HG02970 (cell line): ENCODE data around the gene XYLT1.

Experiments
- ATAC-seq: cut with Tn5 transposase; IDR thresholded peaks from one replicate; pipeline ENCODE4 v1.9.1; 2021; ENCODE audit warnings: mild to moderate bottlenecking, moderate library complexity, moderate number of reproducible peaks; ENCODE audit not compliant: unreplicated experiment, low FRiP score

Gene XYLT1

DNA sequence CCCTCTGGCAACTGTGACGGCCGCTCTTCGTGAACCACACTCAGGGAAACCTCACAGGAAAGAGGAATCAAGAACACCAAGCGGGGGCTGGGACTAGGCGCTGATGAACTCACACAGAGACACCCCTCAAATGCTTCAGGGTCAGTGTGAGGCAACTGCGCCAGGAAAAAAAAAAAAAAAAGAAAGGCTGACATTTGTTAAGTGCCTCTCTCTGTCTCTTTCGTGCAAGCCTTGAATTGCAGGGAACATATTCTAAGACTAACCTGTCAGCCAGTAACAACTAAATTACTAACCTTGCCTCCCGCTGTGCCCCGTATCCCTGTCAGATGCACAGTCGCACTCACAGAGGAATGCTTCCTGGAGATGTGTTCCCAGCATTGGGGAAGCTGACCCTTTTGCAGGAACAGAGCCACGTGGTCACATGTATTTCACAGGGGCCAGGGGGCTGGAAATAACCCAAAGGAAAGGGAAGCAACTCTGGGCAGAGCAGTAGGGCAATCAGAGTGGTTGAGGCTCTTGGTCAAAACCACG, 247.8 kb downstream of the XYLT1 start:
- ATAC-seq, result no peak

DNA sequence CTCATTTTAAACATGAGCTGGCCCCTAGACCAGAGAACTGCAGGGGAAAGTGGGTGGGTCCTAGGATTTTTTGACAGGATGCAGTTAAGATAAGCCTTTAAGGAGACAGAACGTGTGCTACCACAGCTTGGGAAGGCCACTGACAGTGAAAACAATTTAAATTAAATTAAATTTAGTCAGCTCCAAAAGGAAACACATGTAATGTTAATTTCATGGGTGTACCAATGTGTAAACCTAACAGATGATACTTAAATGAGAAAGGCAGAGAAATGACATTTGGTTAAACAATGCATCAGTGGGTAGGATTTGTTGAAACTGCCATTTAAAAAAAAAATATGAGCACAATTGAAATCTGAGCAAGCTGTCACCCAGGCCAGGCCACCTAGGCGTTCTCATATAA, 250.8 kb downstream of the XYLT1 start:
- no peak for ATAC-seq

DNA sequence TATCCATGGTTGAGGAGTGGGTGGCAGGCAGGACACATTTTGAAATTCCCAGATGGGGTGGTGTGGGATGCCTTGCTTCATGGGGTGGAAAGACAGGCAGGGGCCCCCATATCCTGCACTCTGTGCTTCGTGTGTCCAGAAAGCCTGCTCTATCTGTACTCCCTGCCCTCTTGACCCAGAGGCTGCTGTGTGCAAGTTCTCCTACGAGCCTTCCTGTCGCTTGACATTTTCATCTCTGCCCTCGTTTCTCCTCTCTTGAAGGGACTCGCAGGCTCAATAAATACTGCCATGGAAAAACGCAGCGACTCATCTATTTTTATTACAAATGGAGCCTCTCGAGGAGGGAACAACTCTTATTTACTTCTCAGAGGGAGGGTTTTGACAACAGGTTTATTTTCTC, 254.8 kb downstream of the XYLT1 start:
- ATAC-seq, result no peak

DNA sequence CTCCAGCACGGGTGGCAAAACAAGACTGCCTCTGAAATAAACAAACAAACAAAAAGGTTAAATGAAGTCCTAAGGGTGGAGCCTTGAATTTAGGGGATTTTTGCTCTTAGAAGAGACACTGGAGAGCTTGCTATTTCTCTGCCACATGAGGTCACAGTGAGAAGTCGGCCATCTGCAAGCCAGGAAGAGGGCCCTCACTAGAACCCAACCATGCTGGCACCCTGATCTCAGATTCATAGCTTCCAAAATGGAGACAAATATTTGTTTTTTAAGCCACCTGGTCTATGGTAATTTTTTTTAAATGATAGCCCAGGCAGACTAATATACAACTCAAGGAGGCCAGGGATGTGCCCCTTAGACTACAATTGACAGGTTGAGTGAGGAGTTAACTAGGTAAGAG, 255.5 kb downstream of the XYLT1 start:
- no peak for ATAC-seq

DNA sequence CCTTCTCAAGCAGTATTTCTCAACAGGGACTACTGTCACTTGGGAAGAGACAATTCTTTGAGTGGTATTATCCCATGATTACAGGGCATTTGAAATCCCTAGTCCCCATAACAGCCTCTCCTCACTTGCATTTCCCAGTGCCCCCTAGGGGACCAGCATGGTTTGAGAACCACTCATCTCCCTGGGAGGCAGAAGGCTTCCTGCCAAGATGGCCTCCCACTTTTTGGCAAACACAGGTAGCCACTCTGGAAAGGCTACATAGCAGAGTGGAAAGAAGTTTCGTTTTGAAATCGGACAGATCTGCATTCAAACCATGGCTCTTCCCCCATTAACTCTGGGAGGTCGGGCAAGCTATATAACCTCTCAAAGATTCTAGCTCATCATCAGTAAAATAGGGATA, 256.8 kb downstream of the XYLT1 start:
- no peak for ATAC-seq

DNA sequence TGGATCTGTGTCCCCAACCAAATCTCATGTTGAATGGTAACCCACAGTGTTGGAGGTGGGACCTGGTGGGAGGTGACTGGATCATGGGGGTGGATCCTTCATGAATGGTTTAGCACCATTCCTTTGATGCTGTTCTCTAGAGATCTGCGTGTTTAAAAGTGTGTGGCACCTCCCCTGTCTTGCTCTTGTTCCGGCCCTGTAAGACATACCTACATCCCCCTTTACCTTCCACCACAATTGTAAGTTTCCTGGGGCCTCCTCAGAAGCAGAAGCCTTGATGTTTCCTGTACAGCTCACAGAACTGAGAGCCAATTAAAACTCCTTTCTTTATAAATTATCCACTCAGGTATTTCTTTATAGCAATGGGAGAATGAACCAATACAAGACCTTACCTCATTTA, 257.7 kb downstream of the XYLT1 start:
- no peak for ATAC-seq

DNA sequence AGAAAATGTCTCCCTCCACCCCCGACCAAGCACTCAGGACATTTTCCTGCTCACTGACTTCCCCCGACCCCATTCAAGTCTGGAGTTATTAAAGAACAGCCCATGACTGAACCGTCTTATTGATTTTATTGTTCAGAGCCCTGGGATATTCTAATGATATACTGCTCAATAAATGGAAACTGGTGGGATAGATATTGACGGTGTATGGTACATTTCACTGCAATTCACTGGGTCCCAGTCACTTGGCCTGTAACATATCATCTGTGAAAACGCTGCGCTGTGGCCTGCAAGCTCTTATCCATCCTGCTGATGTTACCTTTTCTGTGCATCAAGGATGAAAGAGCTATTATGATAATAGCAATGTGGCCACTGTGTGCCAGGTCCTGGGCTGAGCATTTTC, 258.2 kb downstream of the XYLT1 start:
- ATAC-seq, result no peak

DNA sequence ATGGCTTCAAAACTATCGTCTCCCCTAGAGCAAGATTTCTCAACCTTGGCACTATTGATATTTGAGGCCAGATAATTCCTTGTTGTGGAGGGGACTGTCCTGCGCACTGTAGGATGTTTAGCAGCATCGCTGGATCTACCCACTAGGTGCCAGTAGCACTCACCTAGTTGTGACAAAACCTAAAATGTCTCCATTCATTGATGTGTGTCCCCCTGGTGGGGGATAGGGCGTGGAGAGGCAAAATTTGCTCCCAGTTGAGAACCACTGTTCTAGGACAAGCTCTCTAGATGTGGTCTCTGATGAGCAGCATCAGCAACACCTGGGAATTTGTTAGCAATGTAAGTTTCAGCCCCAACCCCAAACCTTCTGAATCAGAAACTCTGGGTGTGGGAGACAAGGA, 259.0 kb downstream of the XYLT1 start:
- ATAC-seq, result no peak

DNA sequence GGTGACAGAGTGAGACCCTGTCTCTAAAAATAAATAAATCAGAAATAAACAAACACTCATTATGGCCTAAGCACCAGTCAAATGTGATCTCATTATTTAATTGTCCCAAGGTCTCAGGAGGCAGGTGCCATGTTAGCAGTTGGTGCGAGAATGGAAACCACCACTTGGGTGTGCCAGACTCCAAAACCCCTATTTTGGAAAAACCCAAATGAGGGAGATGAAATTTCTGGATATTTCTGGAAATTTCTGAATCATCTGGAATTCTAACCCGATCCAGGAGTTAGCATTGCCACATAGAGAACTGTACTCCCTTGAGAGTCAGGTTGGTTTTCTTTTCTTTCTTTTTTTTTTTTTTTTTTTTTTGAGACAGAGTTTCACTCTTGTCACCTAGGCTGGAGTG, 264.0 kb downstream of the XYLT1 start:
- ATAC-seq, result no peak

DNA sequence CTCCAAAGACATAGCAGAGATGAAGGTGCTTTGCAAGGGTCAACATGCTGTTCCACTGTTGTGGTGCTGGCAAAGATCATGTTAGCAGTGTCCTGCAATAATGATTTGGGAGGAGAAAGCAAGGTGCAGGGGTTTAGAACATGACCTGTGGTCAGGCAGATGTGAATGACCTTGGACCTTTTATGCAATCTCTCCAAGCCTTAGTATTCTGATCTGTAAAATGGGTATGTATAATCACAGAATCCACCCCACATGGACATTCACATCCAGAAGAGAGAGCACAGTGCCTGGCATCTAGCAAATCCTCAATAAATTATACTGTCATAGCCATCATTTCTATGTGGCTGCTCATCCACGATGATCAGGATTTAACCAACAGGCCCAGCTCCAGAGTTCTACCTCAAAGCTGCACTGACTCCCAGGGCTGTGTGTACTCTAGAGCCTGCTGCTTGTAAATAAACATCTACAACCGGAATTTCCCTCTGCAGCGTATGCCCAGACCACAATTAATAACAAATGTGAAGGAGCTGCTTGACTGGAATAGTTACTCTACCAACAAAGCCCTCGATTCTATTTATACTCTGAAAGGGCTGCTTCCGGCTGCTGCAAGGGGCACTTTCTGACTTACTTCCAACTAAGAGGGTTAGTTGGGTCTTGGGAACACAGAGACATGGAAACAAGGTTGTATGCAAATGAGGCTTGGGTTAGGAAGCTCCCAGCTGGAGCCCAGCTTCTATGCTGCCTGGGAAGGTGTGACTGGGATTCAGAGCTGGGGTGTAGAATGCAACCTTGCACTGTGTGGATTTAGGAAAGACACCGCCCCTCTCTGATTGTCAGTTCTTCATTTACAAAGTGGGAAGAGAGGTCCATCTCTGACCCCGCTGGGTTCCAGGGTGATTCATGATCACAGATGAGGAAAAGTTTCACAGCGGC, 265.2 kb downstream of the XYLT1 start:
- ATAC-seq, result no peak

DNA sequence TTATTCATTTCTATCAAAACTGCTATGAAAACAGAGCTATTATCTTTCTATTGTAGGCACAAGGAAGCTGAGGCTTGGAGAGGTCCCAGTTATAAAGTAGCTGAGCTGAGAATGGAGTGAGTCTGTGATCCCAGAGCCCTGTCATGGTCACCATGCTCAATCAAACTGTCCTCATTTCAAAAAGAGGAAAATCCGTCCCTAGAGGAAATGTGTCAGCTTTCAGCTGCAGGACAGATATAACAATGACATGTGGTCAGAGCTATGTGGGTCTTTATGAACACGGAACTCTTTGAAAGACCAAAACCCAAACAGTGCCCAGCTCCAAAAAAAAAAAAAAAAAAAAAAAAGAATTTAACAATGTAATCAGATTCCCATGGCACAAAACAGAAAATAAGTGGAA, 266.1 kb downstream of the XYLT1 start:
- ATAC-seq, result no peak

DNA sequence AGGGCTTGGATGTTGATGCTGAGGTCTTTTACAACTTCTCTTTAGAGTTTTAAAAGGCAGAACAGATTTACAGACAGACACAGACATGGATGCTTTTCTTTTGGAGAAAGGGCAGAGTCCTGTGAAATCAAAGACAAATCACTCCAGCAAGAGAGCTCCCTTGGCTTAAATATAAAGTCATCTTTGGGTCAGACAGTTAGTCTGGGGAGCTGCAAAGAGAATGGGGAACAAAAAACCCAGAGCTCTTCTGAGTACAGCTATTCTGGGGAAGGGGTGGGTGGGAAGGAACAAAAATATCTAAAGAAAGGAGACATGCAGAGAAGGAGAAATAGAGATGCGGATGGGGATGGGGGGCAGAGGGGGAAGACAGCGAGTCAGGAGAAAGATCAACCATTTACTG, 266.6 kb downstream of the XYLT1 start:
- no peak for ATAC-seq

DNA sequence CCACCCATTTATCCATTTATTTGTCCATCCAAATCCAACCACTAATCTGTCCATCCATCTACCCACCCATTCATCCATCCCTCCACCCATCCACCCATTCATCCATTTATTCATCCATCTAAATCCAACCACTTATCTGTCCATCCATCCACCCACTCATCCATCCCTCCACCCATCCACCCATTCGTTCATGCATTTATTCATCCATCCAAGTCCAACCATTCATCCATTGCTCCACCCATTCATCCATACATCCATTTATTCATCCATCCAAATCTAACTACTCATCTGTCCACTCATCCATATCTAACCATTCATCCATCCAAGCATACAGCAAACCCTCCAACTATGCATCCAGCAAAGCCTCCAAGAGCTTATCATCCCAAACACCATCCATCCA, 267.3 kb downstream of the XYLT1 start:
- ATAC-seq, result no peak

DNA sequence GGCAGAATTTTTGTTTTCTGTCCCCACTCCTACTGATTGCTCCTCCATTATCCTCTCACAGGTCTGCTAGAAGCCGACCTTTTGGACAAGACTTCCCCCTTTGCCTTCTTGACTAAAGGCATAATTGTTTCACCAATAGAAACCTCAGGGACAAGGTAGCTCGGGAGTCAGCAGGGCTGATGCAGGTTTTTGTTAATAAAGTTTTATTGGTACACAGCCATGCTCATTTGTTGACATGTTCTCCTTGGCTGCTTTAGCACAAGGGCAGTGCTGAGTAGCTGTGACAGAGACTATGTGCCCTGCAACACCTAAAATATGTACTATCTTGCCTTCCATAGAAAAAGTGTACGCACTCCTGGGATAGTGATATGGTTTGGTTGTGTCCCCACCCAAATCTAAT, 271.6 kb downstream of the XYLT1 start:
- ATAC-seq, result no peak

DNA sequence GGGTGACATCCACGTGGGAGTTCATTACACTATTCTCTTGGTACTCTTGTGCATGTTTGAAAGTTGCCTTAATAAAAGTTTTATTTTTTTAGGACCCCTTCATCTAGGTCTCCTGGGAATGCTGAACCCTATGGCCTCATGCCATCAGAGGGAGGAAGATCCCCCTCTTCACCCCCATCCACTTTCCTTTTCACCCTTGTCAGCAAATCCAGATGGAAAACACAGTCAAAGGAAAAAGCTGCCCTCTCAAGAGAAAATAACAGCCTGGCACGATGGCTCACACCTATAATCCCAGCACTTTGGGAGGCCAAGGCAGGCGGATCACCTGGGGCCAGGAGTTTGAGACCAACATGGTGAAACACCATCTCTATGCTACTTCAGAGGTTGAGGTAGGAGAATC, 274.2 kb downstream of the XYLT1 start:
- ATAC-seq, result no peak

DNA sequence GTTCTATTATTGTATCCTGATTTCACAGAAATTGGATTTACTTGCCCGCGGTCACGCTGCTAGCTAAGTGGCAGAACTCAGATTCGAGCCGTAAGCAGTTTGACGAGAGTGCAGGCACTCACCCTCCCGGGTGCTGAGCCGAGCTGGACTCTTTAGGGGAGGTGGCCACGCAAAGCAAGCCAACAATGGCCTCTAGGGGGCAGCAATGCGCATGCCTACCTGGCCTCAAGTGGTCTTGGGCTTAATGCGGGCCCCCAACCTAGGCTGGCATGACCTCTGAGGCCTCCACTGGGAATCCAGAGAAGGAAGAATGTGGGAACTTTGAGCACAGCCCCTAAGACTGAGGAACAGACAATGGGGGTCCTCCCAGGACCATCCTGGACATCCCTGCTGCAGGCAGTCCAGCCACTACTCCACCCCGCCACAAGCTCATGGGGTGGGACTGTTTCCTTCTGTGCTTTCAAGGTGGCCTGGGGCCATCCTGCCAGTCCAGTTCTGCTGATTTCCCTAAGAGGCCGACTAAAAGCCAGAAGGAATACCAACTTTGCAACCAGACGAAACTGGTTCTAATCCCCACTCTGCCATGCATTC, 276.5 kb downstream of the XYLT1 start:
- no peak for ATAC-seq

DNA sequence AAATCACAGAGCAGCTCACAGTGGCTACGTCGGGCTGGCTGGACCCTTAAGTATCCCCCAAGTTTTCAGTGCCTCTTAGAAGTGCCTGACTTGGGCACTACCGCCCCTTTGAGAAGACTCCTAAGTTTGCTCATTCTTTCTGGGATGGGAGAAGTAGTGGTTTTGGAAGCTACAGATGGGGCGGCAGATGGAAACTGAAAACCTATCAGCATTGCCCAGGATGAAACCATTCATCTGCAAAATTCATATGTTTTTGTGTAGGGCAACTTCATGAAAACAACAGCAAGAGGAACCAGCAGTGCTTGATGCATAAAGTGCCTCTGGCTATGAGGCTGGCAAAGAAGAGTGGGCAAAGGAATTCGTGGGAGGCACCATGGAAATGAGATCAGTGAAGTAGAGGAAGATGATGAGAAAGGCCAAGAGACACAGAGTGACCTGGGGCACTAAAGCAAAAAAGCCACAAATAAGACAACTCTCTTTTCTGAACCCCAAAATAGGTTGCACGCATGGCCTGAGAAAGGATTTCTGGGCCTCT, 277.1 kb downstream of the XYLT1 start:
- ATAC-seq, result no peak

DNA sequence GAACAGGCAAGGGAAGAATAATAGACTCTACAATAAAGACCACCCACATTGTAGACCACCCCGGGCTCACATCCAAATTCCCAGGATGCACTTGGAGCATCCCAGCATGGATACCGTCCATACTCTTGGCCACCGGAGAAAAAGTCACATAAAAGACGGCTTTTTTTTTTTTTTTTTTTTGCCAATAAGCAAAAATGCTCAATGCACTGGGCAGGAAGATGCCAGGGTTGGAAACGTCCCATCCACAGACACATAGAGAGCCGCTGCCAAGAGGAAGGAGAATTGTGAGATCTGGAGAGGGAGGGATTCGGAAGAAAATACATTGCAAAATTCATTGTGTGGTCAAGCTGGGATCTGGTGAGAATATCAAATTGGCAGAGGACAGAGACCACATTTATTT, 286.7 kb downstream of the XYLT1 start:
- no peak for ATAC-seq

DNA sequence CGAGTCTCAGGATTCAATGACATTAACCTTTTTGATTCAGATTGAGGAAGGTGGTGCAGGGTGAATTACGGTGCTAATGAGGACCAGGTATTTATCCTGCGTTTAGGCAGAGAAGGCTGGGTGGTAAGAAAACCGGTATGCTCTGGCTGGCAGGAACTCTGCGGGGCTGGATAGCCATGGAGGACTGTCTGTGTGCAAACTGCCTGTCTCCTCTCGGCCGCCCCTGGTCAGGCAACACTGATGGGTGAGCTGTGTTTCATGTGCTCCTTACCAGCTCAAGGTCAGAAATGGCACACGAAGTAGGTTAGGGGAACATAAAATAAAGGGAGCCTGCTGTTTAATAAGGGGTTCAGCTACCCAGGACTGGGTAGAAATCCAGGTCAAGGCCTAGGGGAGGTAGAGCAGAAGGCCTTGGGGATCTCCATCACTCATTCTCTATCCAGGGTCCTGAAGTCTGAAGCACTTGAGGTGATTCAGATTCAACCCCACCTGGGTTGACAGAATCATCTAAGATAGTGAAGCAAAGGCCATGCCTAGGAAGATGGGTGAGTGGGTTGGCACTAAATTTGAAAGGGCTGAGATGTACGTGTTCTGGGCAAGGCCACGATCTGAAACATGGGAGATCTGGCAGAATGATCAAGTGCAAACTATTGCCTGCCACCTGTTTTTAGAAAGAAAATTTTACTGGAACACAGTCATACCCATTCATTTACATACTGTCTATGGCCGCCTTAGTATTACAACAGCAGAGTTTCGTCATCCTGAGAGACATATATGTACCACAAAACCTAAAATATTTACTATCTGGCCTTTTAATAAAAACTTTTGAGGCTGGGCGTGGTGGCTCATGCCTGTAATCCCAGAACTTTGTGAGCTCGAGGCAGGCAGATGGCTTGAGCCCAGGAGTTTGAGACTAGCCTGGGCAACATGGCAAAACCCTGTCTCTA, 292.5 kb downstream of the XYLT1 start:
- no peak for ATAC-seq

DNA sequence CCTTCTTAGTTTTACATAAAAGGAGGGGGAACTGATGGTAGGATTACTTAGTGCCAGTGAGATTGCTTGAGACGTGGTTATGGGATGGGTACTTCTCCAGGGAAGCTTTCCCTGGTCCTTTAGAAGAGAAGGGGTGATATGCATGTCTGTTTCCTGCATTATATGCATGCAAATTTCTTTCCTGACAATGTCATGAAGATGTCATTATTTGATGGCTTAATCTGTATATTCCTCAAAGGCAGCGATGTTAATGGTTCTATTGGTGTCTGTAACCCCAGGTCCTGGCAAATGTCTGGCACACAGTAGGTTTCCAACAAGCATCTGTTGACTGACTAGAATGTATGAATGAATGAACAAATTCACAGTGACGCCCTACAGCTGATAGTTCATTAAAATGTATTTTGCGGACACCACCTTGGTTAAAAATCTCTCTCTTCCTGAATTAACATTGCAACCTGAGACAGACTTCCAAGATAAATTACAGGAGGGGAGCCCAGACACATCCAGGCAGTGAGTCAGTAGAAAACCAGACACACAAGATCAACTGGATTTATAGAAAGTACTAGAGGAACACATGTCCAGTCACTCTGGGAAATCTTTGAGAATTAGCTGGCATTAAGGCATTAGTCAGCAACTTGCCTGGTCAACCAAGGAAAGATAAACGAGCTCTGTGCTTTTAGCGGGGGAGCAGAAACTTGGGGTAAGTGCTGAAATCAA, 293.4 kb downstream of the XYLT1 start:
- ATAC-seq, result no peak
